Endothelial cell of umbilical vein (primary cell): Measurements from ENCODE around the gene TBL2. TPM values are rescaled to one million over a fixed set of nuclear protein-coding genes. Genes with fewer than 3 reads are reported as not detected.

ENCODE experiments used
- BruUV-seq: library from RNA; stranded (reverse); fragments of 400-500 nt; replicated peaks from 2 replicates; lab custom pipeline; 2021; lab: Mats Ljungman, UMichigan
- CTCF ChIA-PET: fragments of 300-600, 350-600 bp; sonication (Branson Sonifier 250); formaldehyde crosslinking; loops from one replicate; lab custom pipeline; 2021; ENCODE audit warnings: antibody characterized with exemption, inconsistent platforms; lab: Charles Lee
- POLR2A ChIA-PET: fragments of 300-600, 350-600 bp; sonication (Branson Sonifier 250); formaldehyde crosslinking; loops from one replicate; lab custom pipeline; 2021; ENCODE audit warnings: antibody characterized with exemption, inconsistent platforms; lab: Charles Lee
- DNase-seq: peaks from one replicate; pipeline ENCODE4 v3.0.0-alpha.2; 2011; ENCODE audit warnings: low read depth, low spot score
- FAIRE-seq: peaks from 2 replicates; lab custom pipeline; 2011; peaks lifted over from hg19 to GRCh38; lab: Jason Lieb, UNC
- H2AFZ ChIP-seq: 2 replicates; pipeline ENCODE4 v1.6.0; 2012; ENCODE audit warnings: low read depth, low read length, control low read depth, inconsistent platforms
- H3K27ac ChIP-seq: 2 replicates; pipeline ENCODE4 v1.5.1; 2011; ENCODE audit warnings: low read depth, mild to moderate bottlenecking, control low read depth, low read length, moderate library complexity; ENCODE audit not compliant: insufficient read depth
- H3K27me3 ChIP-seq, 2 experiments: 2 replicates each; pipeline versions ENCODE4 v1.6.0 to v1.6.1; 2011; ENCODE audit warnings: low read length in 2 of 2, mixed read lengths in 1 of 2; ENCODE audit not compliant: control insufficient read depth in 2 of 2, insufficient read depth in 2 of 2
- H3K36me3 ChIP-seq, 2 experiments: 2 replicates in 1 of 2; 3 replicates in 1 of 2; pipeline ENCODE4 v1.5.1; 2011; ENCODE audit warnings: low read length in 2 of 2, mild to moderate bottlenecking in 1 of 2, moderate library complexity in 1 of 2; ENCODE audit not compliant: control insufficient read depth in 2 of 2, insufficient read depth in 2 of 2; ENCODE audit errors: extremely low read depth in 1 of 2
- H3K4me1 ChIP-seq: 3 replicates; pipeline ENCODE4 v1.5.1; 2011; ENCODE audit warnings: mild to moderate bottlenecking, low read length; ENCODE audit not compliant: control insufficient read depth, insufficient read depth; ENCODE audit errors: extremely low read depth
- H3K4me2 ChIP-seq: 2 replicates; pipeline ENCODE4 v1.6.1; 2011; ENCODE audit warnings: low read length, control low read depth, mixed read lengths; ENCODE audit not compliant: insufficient read depth
- H3K4me3 ChIP-seq, 3 experiments: fragments of 200-600 bp in 1 of 3; sonication (generic), shearing (Covaris generic) in 1 of 3; replicated peaks in 1 of 3; 2 replicates each; pipeline ENCODE4 v1.5.1; 2011 to 2016; ENCODE audit warnings: control low read depth in 3 of 3, low read length in 3 of 3, mild to moderate bottlenecking in 2 of 3, inconsistent platforms in 1 of 3, low read depth in 1 of 3, moderate library complexity in 1 of 3; ENCODE audit not compliant: insufficient read depth in 1 of 3
- H3K79me2 ChIP-seq: 2 replicates; pipeline ENCODE4 v1.6.0; 2012; ENCODE audit warnings: low read length, inconsistent platforms; ENCODE audit not compliant: control insufficient read depth, insufficient read depth
- H3K9ac ChIP-seq: replicated peaks from 2 replicates; pipeline ENCODE3; 2011; ENCODE audit warnings: low read length, control low read depth; ENCODE audit not compliant: insufficient read depth; ENCODE audit errors: extremely low read depth
- H3K9me1 ChIP-seq: replicated peaks from 3 replicates; pipeline ENCODE4 v1.6.0; 2011; ENCODE audit warnings: mild to moderate bottlenecking, low read length; ENCODE audit not compliant: control insufficient read depth, insufficient read depth; ENCODE audit errors: extremely low read depth
- H3K9me3 ChIP-seq: replicated peaks from 2 replicates; pipeline ENCODE4 v1.5.1; 2012; ENCODE audit warnings: low read length, inconsistent platforms; ENCODE audit not compliant: control insufficient read depth, insufficient read depth
- H4K20me1 ChIP-seq: replicated peaks from 2 replicates; pipeline ENCODE3; 2011; ENCODE audit warnings: mild to moderate bottlenecking, low read length; ENCODE audit not compliant: control insufficient read depth, insufficient read depth; ENCODE audit errors: extremely low read depth
- EZH2 ChIP-seq: IDR thresholded peaks from 2 replicates; pipeline ENCODE4 v1.6.1; 2012; ENCODE audit warnings: borderline replicate concordance, low read depth, mild to moderate bottlenecking, moderate library complexity, low read length, inconsistent platforms; ENCODE audit not compliant: severe bottlenecking
- FOS ChIP-seq: IDR thresholded peaks from 2 replicates; pipeline ENCODE4 v1.6.1; 2011; ENCODE audit warnings: mild to moderate bottlenecking, low read length, moderate library complexity, borderline replicate concordance; ENCODE audit not compliant: insufficient read depth
- GATA2 ChIP-seq: IDR thresholded peaks from 2 replicates; pipeline ENCODE4 v1.7.0; 2011; ENCODE audit warnings: low read depth, mild to moderate bottlenecking, moderate library complexity, mixed read lengths, low read length; ENCODE audit not compliant: insufficient read length, insufficient read depth
- JUN ChIP-seq: IDR thresholded peaks from 2 replicates; pipeline ENCODE4 v1.6.1; 2011; ENCODE audit warnings: borderline replicate concordance, low read depth; ENCODE audit not compliant: insufficient read length, insufficient read depth
- MYC ChIP-seq: IDR thresholded peaks from one replicate; pipeline ENCODE4 v1.6.1; 2011; ENCODE audit warnings: mild to moderate bottlenecking, low read depth, low read length
- POLR2A ChIP-seq: IDR thresholded peaks from 2 replicates; pipeline ENCODE4 v1.6.1; 2012; ENCODE audit warnings: low read depth, mild to moderate bottlenecking, control low read depth, low read length
- POLR2AphosphoS5 ChIP-seq: IDR thresholded peaks from 2 replicates; pipeline ENCODE4 v1.6.1; 2012; ENCODE audit warnings: low read depth, mild to moderate bottlenecking, control low read depth, low read length, moderate library complexity; ENCODE audit not compliant: insufficient read depth
- dilution Hi-C: fragments of 300-500 bp; cut with MboI; formaldehyde crosslinking; loops from one replicate; pipeline ENCODE4 v1.15.0; 2019; ENCODE audit warnings: low sequenced_read_pairs; ENCODE audit not compliant: extremely low pct_ligation_motif_present
- intact Hi-C: fragments of 100-400 bp; cut with micrococcal nuclease; formaldehyde crosslinking; loops from one replicate; pipeline ENCODE4 v1.10.0; 2022
- polyA plus RNA-seq, 4 experiments: library from polyadenylated mRNA; depleted of rRNA in 3 of 4; stranded (reverse) in 3 of 4; unstranded in 1 of 4; fragments of >200 nt; gene quantifications; 2 replicates each; pipeline versions ENCODE4 v1.2.1 to v1.2.3, GENCODE V29; 2011 to 2012; ENCODE audit warnings: missing spikeins in 1 of 4
- total RNA-seq: library from RNA; stranded (reverse); gene quantifications from 2 replicates; pipeline ENCODE4 v1.2.3, GENCODE V29; 2021
- TF ChIP-seq, protein P1 (sequence below): IDR thresholded peaks from 2 replicates; pipeline ENCODE4 v1.6.1; 2011; ENCODE audit not compliant: insufficient read depth, insufficient read length
- TF ChIP-seq, protein P2 (sequence below), 2 donors: IDR thresholded peaks; 1 replicate in 1 of 2; 2 replicates in 1 of 2; pipeline ENCODE4 v1.5.1; 2011; ENCODE audit warnings: low read length in 2 of 2, mild to moderate bottlenecking in 2 of 2, moderate library complexity in 2 of 2, control low read depth in 1 of 2, inconsistent platforms in 1 of 2, low read depth in 1 of 2; ENCODE audit not compliant: insufficient read depth in 1 of 2; ENCODE audit errors: extremely low read depth in 1 of 2

TBL2 gene
- total and polyA plus RNA-seq, 2 donors (not counting 3 experiments of a cell fraction or from before 2014, with no cell fraction given): 38.6 to 48.4 TPM

DNA sequence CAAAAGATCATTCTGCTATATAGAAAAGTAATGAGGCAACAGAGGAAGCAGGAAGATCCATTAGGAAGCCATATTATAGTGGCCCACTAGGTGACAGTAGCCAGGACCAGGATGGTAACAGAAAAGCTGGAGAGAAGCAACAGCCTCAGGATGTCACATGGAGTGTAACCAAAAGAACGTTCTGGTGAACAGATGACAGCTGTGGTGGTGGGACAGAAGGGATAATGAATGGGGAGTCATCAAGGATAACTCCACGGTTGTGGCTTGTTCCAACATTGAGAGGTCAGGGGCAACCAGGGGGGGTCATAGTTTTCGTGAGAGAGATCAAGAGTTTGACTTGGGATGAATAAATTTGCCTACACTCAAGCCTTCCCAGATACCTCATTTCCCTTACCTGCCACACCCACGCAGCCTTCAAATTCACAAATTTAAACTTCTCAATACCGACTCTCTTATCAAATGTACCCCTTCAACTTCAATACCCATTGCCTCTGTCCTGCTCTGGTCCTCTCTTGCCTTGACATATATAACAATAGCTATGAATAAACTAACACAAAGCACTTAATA is 9.3 kb downstream of the TBL2 start:
- H3K4me1 ChIP-seq: no peaks in the 10 kb centered on the region
- dilution Hi-C loops (no loop called here), intact Hi-C loops (no loop called here)
- H3K36me3 ChIP-seq: peaks cover 9 to 33% of the 10 kb centered on the region in 2 experiments
- no peaks in the 10 kb centered on the region for H3K9me3 ChIP-seq
- DNase-seq: no peak
- no peak overlapping the region for H3K9ac ChIP-seq
- peaks cover 0 to 4% of the 10 kb centered on the region in 2 experiments for H3K27me3 ChIP-seq
- no peak overlapping the region for H3K4me2 ChIP-seq
- peak; percentile 38 for FAIRE-seq
- BruUV-seq: no TSS peak
- H4K20me1 ChIP-seq: no peaks in the 10 kb centered on the region
- H3K4me3 ChIP-seq: no peak overlapping the region
- TF ChIP-seq EZH2 (no peak), FOS (no peak), POLR2A (peak; percentile 46)
- TF ChIP-seq, protein P1, sequence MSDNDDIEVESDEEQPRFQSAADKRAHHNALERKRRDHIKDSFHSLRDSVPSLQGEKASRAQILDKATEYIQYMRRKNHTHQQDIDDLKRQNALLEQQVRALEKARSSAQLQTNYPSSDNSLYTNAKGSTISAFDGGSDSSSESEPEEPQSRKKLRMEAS: no peak
- CTCF ChIA-PET: no interaction called here
- H2AFZ ChIP-seq: no peak overlapping the region
- POLR2A ChIA-PET: interaction anchor here (0.6 kb wide), 1 partner anchor 169 kb away, joined by 4 read pairs; no protein-coding TSS in a partner anchor
- no peaks in the 10 kb centered on the region for H3K9me1 ChIP-seq
- H3K27ac ChIP-seq: no peak overlapping the region
- peaks cover 5% of the 10 kb centered on the region for H3K79me2 ChIP-seq

DNA sequence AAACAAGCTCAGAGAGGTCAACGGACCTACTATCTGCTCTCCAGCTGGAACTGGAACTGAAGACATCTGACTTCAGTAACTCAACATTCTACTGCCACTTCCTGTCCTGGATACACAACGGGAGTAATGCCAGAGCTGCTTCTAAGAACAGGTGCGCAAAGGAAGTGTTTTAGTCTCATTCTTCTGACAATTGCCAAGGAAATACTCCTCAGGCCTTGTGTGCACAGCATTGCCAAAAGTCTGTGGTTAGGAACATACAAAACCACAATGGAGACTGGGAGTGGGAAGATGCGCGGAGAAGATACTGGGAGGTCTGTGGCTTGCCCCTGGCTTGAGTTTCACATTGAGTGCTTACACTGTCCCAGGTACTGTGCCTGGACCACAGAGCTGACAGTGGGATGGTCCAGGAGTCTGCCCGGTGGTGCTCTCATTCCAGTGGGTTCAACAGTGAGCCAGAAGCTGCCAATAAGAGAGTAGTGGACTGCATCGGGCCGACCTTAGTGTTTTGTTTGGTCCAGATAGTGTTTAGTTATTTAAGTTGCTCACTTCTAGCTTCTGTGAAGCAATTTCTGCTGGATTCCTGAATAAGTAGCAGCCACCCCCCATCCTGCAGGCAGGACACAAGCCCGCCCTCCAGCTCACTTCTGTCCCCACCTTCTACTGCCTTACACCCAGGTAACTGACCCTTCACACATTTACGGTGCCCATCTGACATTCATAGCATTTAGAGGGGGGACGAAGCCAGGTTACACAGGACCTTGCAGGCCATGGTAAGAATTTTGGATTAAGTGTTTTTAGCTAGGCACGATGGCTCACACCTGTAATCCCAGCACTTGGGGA is 10.3 kb downstream of the TBL2 start:
- H3K27ac ChIP-seq: no peak overlapping the region
- ChIA-PET CTCF (interaction anchor here (1.4 kb wide), 1 partner anchor 166 kb away, joined by 3 read pairs; no protein-coding TSS in a partner anchor), POLR2A (interaction anchor here (0.6 to 1.4 kb wide), 2 partner anchors 10 to 170 kb away, joined by 3 to 4 read pairs; partner anchors contain the start of gene TBL2)
- H3K9me3 ChIP-seq: no peaks in the 10 kb centered on the region
- no TSS peak for BruUV-seq
- DNase-seq: no peak
- no peak overlapping the region for H3K4me2 ChIP-seq
- H3K27me3 ChIP-seq: peaks cover 0 to 4% of the 10 kb centered on the region in 2 experiments
- H3K79me2 ChIP-seq: peaks cover 3% of the 10 kb centered on the region
- no peaks in the 10 kb centered on the region for H3K9me1 ChIP-seq
- peaks cover 4 to 24% of the 10 kb centered on the region in 2 experiments for H3K36me3 ChIP-seq
- H3K9ac ChIP-seq: no peak overlapping the region
- no peaks in the 10 kb centered on the region for H4K20me1 ChIP-seq
- intact Hi-C loops: no loop called here
- H3K4me3 ChIP-seq: no peak overlapping the region
- no peaks in the 10 kb centered on the region for H3K4me1 ChIP-seq
- no peak for FAIRE-seq
- no peak overlapping the region for H2AFZ ChIP-seq
- dilution Hi-C loops: no loop called here
- no peak for TF ChIP-seq GATA2
- TF ChIP-seq POLR2AphosphoS5: no peak
- no peak for TF ChIP-seq POLR2A
- TF ChIP-seq, protein P2, sequence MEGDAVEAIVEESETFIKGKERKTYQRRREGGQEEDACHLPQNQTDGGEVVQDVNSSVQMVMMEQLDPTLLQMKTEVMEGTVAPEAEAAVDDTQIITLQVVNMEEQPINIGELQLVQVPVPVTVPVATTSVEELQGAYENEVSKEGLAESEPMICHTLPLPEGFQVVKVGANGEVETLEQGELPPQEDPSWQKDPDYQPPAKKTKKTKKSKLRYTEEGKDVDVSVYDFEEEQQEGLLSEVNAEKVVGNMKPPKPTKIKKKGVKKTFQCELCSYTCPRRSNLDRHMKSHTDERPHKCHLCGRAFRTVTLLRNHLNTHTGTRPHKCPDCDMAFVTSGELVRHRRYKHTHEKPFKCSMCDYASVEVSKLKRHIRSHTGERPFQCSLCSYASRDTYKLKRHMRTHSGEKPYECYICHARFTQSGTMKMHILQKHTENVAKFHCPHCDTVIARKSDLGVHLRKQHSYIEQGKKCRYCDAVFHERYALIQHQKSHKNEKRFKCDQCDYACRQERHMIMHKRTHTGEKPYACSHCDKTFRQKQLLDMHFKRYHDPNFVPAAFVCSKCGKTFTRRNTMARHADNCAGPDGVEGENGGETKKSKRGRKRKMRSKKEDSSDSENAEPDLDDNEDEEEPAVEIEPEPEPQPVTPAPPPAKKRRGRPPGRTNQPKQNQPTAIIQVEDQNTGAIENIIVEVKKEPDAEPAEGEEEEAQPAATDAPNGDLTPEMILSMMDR (IDR thresholded peaks at IDR 0.05; ENCODE audit: extremely low read depth in 1 of 2, insufficient read depth in 1 of 2, low read depth in 1 of 2, low read length in 2 of 2): no peak
- TF ChIP-seq JUN: no peak
- TF ChIP-seq, protein P1: no peak
- TF ChIP-seq FOS: no peak
- TF ChIP-seq MYC: no peak
- no peak for TF ChIP-seq EZH2
